Fibroblast of the aortic adventitia (primary cell): ENCODE data around the gene AGPAT1. TPM values are rescaled to one million over a fixed set of nuclear protein-coding genes. Genes with fewer than 3 reads are reported as not detected.

ENCODE experiments used
- DNase-seq: peaks from one replicate; pipeline ENCODE4 v3.0.0-alpha.2; 2010; ENCODE audit warnings: low read depth
- H3K4me3 ChIP-seq: 2 replicates; pipeline ENCODE4 v1.5.1; 2011; ENCODE audit warnings: low read depth, mild to moderate bottlenecking, control low read depth, low read length, moderate library complexity
- small RNA-seq: library from RNA; depleted of rRNA; stranded (forward); fragments of <200 nt; gene quantifications from one replicate; pipeline ENCODE3, GENCODE V24; 2012
- total RNA-seq: library from RNA; depleted of rRNA; stranded (reverse); fragments of >200 nt; gene quantifications from 2 replicates; pipeline ENCODE4 v1.2.3, GENCODE V29; 2012; ENCODE audit warnings: low replicate concordance
- TF ChIP-seq, protein P1 (sequence below): IDR thresholded peaks from 2 replicates; pipeline ENCODE4 v1.5.1; 2011; ENCODE audit warnings: mild to moderate bottlenecking, low read length, control low read depth, inconsistent platforms; ENCODE audit not compliant: insufficient read depth

Gene AGPAT1
- total RNA-seq, 1 donor: 41.1 TPM

DNA sequence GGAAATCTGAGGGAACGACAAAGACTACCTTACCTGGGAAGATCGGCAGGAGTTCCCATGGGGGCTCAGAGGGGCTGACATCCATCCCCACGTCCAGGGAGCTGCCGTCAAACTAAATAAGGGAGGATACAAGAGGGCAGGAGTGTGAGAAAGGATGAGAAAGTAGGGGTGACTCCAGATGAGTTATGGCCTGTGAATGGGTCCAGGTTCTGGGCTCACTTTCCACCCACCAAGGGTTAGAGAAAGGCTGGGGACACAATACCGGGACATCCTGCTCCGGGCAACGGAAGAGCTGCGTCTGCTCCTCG is 48.5 kb downstream of the AGPAT1 start:
- no peak for DNase-seq
- peak overlapping the region; percentile 99 for H3K4me3 ChIP-seq
- TF ChIP-seq, protein P1, sequence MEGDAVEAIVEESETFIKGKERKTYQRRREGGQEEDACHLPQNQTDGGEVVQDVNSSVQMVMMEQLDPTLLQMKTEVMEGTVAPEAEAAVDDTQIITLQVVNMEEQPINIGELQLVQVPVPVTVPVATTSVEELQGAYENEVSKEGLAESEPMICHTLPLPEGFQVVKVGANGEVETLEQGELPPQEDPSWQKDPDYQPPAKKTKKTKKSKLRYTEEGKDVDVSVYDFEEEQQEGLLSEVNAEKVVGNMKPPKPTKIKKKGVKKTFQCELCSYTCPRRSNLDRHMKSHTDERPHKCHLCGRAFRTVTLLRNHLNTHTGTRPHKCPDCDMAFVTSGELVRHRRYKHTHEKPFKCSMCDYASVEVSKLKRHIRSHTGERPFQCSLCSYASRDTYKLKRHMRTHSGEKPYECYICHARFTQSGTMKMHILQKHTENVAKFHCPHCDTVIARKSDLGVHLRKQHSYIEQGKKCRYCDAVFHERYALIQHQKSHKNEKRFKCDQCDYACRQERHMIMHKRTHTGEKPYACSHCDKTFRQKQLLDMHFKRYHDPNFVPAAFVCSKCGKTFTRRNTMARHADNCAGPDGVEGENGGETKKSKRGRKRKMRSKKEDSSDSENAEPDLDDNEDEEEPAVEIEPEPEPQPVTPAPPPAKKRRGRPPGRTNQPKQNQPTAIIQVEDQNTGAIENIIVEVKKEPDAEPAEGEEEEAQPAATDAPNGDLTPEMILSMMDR: no peak

DNA sequence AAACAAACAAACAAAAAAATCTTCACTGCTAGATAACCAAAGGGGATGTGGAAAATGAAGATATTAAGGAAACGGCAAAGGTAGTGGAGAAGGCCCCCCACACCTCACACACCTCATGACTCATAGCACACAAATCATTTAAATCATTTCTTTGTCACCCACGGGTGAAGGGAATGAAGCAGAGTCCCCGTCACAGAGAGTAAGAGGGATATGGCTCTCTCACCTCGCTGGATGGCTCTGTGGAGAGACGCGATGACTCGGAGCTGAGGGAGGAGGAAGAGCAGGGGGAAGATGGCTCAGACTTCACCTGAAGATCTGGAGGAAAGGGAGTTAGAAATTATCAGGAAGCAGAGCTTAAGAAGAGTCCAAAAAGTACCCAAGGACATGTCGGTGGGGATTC is 49.0 kb downstream of the AGPAT1 start:
- no peak for DNase-seq
- TF ChIP-seq, protein P1: no peak

DNA sequence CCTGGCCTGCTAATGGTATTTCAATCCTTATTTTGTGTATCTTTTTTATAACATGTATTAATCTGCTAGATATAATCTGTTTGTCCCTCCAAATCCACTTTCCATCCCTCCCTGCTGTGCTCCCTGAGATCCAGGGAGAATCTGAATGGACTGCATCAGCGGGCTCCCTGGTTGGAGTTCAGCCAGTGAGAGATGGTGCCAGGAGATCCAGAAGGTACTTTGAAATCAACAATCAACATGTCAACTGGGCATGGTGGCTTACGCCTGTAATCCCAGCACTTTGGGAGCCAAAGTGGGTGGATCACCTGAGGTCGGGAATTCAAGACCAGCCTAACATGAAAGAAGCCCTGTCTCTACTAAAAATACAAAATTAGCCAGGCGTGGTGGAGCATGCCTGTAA is 52.2 kb downstream of the AGPAT1 start:
- no peak for DNase-seq
- H3K4me3 ChIP-seq: no peak overlapping the region
- TF ChIP-seq, protein P1: no peak

More for the DNA sequence above, 49.0 kb downstream of the AGPAT1 start:
- peak overlapping the region; percentile 99 for H3K4me3 ChIP-seq

DNA sequence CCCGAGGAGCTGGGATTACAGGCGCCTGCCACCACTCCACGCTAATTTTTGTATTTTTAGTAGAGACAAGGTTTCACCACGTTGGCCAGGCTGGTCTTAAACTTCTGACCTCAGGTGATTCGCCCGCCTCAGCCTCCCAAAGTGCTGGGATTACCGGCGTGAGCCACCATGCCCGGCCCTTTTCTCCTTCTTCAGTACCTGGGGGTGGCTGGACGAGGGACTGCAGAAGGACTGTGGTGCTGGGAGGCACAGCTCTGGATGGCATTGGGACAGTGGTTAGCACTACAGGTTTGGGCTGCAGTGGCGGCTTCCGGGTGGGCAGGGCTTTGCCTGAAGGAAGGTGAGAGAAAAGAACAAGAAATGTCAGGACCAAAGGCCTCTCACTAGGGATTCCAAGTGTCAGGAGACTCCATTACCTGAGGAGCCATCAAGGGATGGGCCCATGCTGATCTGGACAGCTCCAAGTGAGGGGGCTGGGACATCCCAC is 55.3 kb downstream of the AGPAT1 start:
- DNase-seq: no peak
- H3K4me3 ChIP-seq: no peak overlapping the region
- TF ChIP-seq, protein P1: no peak

DNA sequence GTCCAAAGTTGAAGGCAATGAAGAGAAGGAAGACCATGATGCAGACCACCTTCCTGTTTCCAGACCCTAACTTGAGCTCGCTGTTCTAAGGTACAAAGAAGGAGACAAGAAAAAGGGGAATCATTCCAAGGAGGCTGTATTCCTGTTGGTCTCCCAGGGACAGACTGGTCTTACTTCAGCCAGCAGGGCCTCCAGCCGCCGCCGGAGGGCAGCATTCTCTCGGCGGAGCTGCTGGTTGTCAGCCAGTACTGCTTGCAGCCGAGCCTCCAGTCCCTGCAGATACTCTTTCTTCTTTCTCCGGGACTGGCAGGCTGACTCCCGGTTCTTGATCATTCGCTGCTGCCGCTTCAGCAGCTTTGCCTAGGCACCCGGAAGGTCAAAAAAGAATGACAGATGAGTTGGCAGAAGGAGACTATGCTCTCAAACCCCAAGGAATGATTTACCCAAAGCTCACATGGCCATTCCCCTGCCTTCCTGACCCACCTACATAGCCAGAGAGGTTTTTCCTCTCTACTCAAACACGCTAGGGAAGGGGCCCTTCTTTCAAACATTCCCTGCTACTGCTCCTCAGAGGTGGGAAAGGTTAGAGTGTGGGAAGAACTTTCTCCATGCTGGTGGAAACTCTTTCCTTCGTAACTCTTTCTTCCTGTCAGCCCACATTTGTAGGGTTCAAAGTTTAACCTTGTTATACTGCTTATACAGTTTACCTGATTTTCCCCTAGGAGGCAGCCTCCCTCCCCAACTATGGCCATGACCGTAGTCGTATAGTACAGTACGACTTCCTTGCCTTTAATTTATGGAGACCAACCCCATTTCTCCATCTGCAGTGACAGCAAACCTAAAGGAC is 56.9 kb downstream of the AGPAT1 start:
- no peak overlapping the region for H3K4me3 ChIP-seq
- TF ChIP-seq, protein P1: peak; percentile 94
- DNase-seq: peak; percentile 88

Small RNA genes lying within 50 kb of the gene (small RNA-seq; reads per million reads assigned to genes)
- gene AL662884.1 (not detected), gene MIR6833 (not detected)

Other genes starting within 250 kb of the AGPAT1 start
- gene C2, start 248.4 kb downstream of the AGPAT1 start, total RNA-seq: 4.4 and 48.2 TPM in 2 replicates
- gene CFB, start 230.0 kb downstream of the AGPAT1 start, total RNA-seq: 32.9 and 39.1 TPM in 2 replicates
- 36.6 and 109 TPM in 2 replicates for gene NELFE, start 217.1 kb downstream of the AGPAT1 start, total RNA-seq
- 30.7 and 42.8 TPM in 2 replicates for gene SKIC2, start 216.9 kb downstream of the AGPAT1 start, total RNA-seq
- 15.9 and 28.8 TPM in 2 replicates for gene DXO, start 203.9 kb downstream of the AGPAT1 start, total RNA-seq
- 5.2 and 33.5 TPM in 2 replicates for gene C4A, start 194.0 kb downstream of the AGPAT1 start, total RNA-seq
- 4.1 and 19.4 TPM in 2 replicates for gene C4B, start 161.3 kb downstream of the AGPAT1 start, total RNA-seq
- 0.09 and 1.3 TPM in 2 replicates for gene CYP21A2, start 137.7 kb downstream of the AGPAT1 start, total RNA-seq
- 54.0 and 315 TPM in 2 replicates for gene TNXB, start 66.7 kb downstream of the AGPAT1 start, total RNA-seq
- 23.8 and 40.6 TPM in 2 replicates for gene ATF6B, start 47.8 kb downstream of the AGPAT1 start, total RNA-seq
- 5.6 and 7.9 TPM in 2 replicates for gene FKBPL, start 45.8 kb downstream of the AGPAT1 start, total RNA-seq
- 0.41 and 0.54 TPM in 2 replicates for gene PRRT1, start 24.1 kb downstream of the AGPAT1 start, total RNA-seq
- gene PPT2, start 21.9 kb downstream of the AGPAT1 start, total RNA-seq: 7.1 and 30.2 TPM in 2 replicates
- 0.16 and 0.72 TPM in 2 replicates for gene EGFL8, start 11.5 kb downstream of the AGPAT1 start, total RNA-seq
- gene RNF5, start 2.3 kb upstream of the AGPAT1 start, total RNA-seq: 13.2 and 43.5 TPM in 2 replicates
- 0.16 and 0.18 TPM in 2 replicates for gene AGER, start 8.2 kb upstream of the AGPAT1 start, total RNA-seq
- gene PBX2, start 14.1 kb upstream of the AGPAT1 start, total RNA-seq: 6.5 and 19.6 TPM in 2 replicates
- gene GPSM3, start 16.6 kb upstream of the AGPAT1 start, total RNA-seq: 0.90 TPM in 1 of 2 replicates, not detected in the other
- gene NOTCH4, start 48.0 kb upstream of the AGPAT1 start, total RNA-seq: 1.1 and 2.2 TPM in 2 replicates
- gene TSBP1, start 195.8 kb upstream of the AGPAT1 start, total RNA-seq: not detected in 2 replicates
- not detected in 2 replicates for gene BTNL2, start 231.1 kb upstream of the AGPAT1 start, total RNA-seq